K562 (cell line): Measurements from ENCODE around the gene MARK2. TPM values are rescaled to one million over a fixed set of nuclear protein-coding genes. Genes with fewer than 3 reads are reported as not detected.

Experiments used
- NR2F6 ChIP-seq: fragments of 450-650 bp; formaldehyde crosslinking; IDR thresholded peaks from 2 replicates; pipeline ENCODE4 v1.4.0; 2020; ENCODE audit warnings: mild to moderate bottlenecking
- polyA plus RNA-seq, 8 experiments: library from polyadenylated mRNA; depleted of rRNA in 4 of 8; stranded (reverse) in 5 of 8; unstranded in 3 of 8; fragments of >200 nt; fragmentation: Nextera tagmentation in 2 of 8; fragmentation: Illumina TruSeq in 1 of 8; extraction: Ambion mirVana in 2 of 8; extraction: Trizol in 1 of 8; gene quantifications; 2 replicates each; pipeline versions ENCODE4 v1.2.1 to v1.2.3, GENCODE V29; 2011 to 2014; ENCODE audit warnings: inconsistent platforms in 1 of 8, missing spikeins in 1 of 8
- total RNA-seq, 7 experiments: library from RNA; depleted of rRNA in 6 of 7; stranded (reverse); fragments of >200 nt in 6 of 7; fragmentation: Illumina TruSeq in 2 of 7; extraction: Trizol in 2 of 7; gene quantifications; 2 replicates each; pipeline versions ENCODE4 v1.2.1 to v1.2.3, GENCODE V29; 2011 to 2021; ENCODE audit warnings: low replicate concordance in 1 of 7
- TF ChIP-seq, protein P1 (sequence below): fragments of 200-800 bp; sonication (Bioruptor generic); IDR thresholded peaks from 2 replicates; pipeline ENCODE4 v1.6.1; 2016; ENCODE audit warnings: missing genetic modification characterization, missing compliant biosample characterization
- TF ChIP-seq, protein P2 (sequence below), 2 experiments: fragments of 450-650 bp; conservative IDR thresholded peaks; 2 replicates each; pipeline ENCODE4 v1.6.1; 2017; ENCODE audit warnings: mild to moderate bottlenecking in 2 of 2, moderate library complexity in 2 of 2

Gene MARK2
- total and polyA plus RNA-seq, 9 of the 15 experiments (the other 6 are each of a cell fraction or from before 2014, with no cell fraction given) = 0.32 to 43.5 (median 15.1) TPM

DNA sequence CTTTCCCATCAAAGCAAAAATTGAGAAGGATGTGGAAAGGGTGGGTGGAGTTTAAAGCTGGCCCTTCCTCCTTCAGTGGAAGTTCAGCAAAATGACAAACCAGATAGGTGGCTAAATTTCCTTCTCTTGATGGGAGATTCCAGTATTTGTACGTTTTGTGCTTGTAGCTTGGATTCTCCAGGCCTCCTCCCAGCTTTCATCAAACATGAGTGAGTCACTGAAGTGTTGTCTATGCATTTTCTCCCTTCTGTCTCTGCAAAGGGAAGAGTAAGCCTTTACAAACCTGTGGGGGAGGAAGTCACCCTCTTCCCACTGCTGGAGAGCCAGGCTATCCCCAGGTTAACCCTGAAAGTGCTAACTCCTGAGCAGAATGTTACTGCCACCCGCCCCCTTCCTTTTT is 6.4 kb downstream of the MARK2 start (continued):
- TF ChIP-seq, protein P1, sequence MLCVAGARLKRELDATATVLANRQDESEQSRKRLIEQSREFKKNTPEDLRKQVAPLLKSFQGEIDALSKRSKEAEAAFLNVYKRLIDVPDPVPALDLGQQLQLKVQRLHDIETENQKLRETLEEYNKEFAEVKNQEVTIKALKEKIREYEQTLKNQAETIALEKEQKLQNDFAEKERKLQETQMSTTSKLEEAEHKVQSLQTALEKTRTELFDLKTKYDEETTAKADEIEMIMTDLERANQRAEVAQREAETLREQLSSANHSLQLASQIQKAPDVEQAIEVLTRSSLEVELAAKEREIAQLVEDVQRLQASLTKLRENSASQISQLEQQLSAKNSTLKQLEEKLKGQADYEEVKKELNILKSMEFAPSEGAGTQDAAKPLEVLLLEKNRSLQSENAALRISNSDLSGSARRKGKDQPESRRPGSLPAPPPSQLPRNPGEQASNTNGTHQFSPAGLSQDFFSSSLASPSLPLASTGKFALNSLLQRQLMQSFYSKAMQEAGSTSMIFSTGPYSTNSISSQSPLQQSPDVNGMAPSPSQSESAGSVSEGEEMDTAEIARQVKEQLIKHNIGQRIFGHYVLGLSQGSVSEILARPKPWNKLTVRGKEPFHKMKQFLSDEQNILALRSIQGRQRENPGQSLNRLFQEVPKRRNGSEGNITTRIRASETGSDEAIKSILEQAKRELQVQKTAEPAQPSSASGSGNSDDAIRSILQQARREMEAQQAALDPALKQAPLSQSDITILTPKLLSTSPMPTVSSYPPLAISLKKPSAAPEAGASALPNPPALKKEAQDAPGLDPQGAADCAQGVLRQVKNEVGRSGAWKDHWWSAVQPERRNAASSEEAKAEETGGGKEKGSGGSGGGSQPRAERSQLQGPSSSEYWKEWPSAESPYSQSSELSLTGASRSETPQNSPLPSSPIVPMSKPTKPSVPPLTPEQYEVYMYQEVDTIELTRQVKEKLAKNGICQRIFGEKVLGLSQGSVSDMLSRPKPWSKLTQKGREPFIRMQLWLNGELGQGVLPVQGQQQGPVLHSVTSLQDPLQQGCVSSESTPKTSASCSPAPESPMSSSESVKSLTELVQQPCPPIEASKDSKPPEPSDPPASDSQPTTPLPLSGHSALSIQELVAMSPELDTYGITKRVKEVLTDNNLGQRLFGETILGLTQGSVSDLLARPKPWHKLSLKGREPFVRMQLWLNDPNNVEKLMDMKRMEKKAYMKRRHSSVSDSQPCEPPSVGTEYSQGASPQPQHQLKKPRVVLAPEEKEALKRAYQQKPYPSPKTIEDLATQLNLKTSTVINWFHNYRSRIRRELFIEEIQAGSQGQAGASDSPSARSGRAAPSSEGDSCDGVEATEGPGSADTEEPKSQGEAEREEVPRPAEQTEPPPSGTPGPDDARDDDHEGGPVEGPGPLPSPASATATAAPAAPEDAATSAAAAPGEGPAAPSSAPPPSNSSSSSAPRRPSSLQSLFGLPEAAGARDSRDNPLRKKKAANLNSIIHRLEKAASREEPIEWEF (CRISPR knock-in tag) = no peak
- TF ChIP-seq, protein P2, sequence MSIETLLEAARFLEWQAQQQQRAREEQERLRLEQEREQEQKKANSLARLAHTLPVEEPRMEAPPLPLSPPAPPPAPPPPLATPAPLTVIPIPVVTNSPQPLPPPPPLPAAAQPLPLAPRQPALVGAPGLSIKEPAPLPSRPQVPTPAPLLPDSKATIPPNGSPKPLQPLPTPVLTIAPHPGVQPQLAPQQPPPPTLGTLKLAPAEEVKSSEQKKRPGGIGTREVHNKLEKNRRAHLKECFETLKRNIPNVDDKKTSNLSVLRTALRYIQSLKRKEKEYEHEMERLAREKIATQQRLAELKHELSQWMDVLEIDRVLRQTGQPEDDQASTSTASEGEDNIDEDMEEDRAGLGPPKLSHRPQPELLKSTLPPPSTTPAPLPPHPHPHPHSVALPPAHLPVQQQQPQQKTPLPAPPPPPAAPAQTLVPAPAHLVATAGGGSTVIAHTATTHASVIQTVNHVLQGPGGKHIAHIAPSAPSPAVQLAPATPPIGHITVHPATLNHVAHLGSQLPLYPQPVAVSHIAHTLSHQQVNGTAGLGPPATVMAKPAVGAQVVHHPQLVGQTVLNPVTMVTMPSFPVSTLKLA (conservative IDR thresholded peaks at IDR 0.05) = no peak
- TF ChIP-seq NR2F6 (CRISPR knock-in tag) = no peak
